ENCODE measurements around the gene ALG11.

- TF ChIP-seq JUNB (IDR thresholded peaks at IDR 0.05; ENCODE audit: unreplicated experiment) (no peak), CTCF (conservative IDR thresholded peaks at IDR 0.05; ENCODE audit: low read depth in 2 of 2) (no peak), POLR2AphosphoS5 (IDR thresholded peaks at IDR 0.05; ENCODE audit: low read depth) (no peak), EZH2 (IDR thresholded peaks at IDR 0.05; ENCODE audit: low read depth, unreplicated experiment) (no peak), REST (IDR thresholded peaks at IDR 0.05; ENCODE audit: unreplicated experiment) (no peak)
Measured at GRCh38 chr13:52043675-52044074, 31.5 kb downstream of the ALG11 start.
